Lower lobe of right lung (tissue), 2 donors: ENCODE results near the gene ST8SIA4. TPM values are rescaled to one million over a fixed set of nuclear protein-coding genes. Genes with fewer than 3 reads are reported as not detected.
A peak's percentile ranks its signal among the peaks of the same experiment; 100 is the strongest.

Experiments
- ATAC-seq, 2 donors: fragments of 200-7000 bp; cut with Tn5 transposase; one replicate each; pipeline ENCODE4 v1.9.1; 2020 to 2022; ENCODE audit warnings: mild to moderate bottlenecking in 2 of 2, moderate library complexity in 2 of 2
- DNase-seq: peaks from one replicate; pipeline ENCODE4 v3.0.0-alpha.2; 2020
- H3K27ac ChIP-seq: fragments of 200-600 bp; one replicate; pipeline ENCODE4 v1.8.0; 2022
- H3K27me3 ChIP-seq: fragments of 200-600 bp; one replicate; pipeline ENCODE4 v1.8.0; 2022; ENCODE audit warnings: low read depth
- H3K36me3 ChIP-seq: fragments of 200-600 bp; one replicate; pipeline ENCODE4 v1.8.0; 2022; ENCODE audit warnings: mild to moderate bottlenecking
- H3K4me1 ChIP-seq: fragments of 200-600 bp; one replicate; pipeline ENCODE4 v1.8.0; 2022
- H3K4me3 ChIP-seq: fragments of 200-600 bp; one replicate; pipeline ENCODE4 v1.8.0; 2022; ENCODE audit warnings: mild to moderate bottlenecking
- H3K9me3 ChIP-seq: fragments of 200-600 bp; one replicate; pipeline ENCODE4 v1.8.0; 2022
- CTCF ChIP-seq: fragments of 200-600 bp; IDR thresholded peaks from one replicate; pipeline ENCODE4 v1.8.0; 2022; ENCODE audit warnings: antibody characterized with exemption, mild to moderate bottlenecking
- intact Hi-C: fragments of 100-400 bp; cut with DNase I; formaldehyde crosslinking; loops from one replicate; pipeline ENCODE4 v1.11.0; 2022
- total RNA-seq: library from RNA; stranded (reverse); fragmentation: NEBNext Ultra II Directional; extraction: Animal tissue kit (Norgen Biotek cat#: 25700); gene quantifications from one replicate; pipeline ENCODE4 v1.2.1, GENCODE V29; 2021
- donor health status: DM: no; HTN: yes; CAD: no; lungs with severe emphysema.

Gene ST8SIA4
- total RNA-seq, 1 donor from 2014 or later = 20.5 TPM

GRCh38 chr5:100899675-100900074 lies 3.4 kb downstream of the ST8SIA4 start:
- Histone ChIP-seq H3K27ac (peak overlapping the region; percentile 86), H3K27me3 (no peaks in the 10 kb centered on the region), H3K4me3 (peak overlapping the region; percentile 73), H3K36me3 (no peaks in the 10 kb centered on the region), H3K4me1 (peaks cover 22% of the 10 kb centered on the region), H3K9me3 (no peaks in the 10 kb centered on the region)
- intact Hi-C loops = no loop called here
- ATAC-seq (no peak), DNase-seq (no peak)
- TF ChIP-seq CTCF = no peak

- Histone ChIP-seq H3K4me1 (peaks cover 22% of the 10 kb centered on the region), H3K27me3 (no peaks in the 10 kb centered on the region), H3K36me3 (no peaks in the 10 kb centered on the region), H3K4me3 (no peak overlapping the region), H3K27ac (no peak overlapping the region), H3K9me3 (no peaks in the 10 kb centered on the region)
- no peak for TF ChIP-seq CTCF
- ATAC-seq = no peak
- DNase-seq = no peak
- intact Hi-C loops = no loop called here
Observed at GRCh38 chr5:100898504-100899346, 4.4 kb downstream of the ST8SIA4 start.

- Histone ChIP-seq H3K9me3 (no peaks in the 10 kb centered on the region), H3K27ac (no peak overlapping the region), H3K27me3 (no peaks in the 10 kb centered on the region), H3K4me1 (peaks cover 26% of the 10 kb centered on the region), H3K36me3 (no peaks in the 10 kb centered on the region), H3K4me3 (no peak overlapping the region)
- no peak for ATAC-seq
- intact Hi-C loops = no loop called here
- TF ChIP-seq CTCF = no peak
- DNase-seq = no peak
Observed at GRCh38 chr5:100896054-100896453, 7.0 kb downstream of the ST8SIA4 start.

GRCh38 chr5:100890461-100891008 lies 12.5 kb downstream of the ST8SIA4 start:
- Histone ChIP-seq H3K4me1 (peaks cover 18% of the 10 kb centered on the region), H3K27ac (peak overlapping the region; percentile 71), H3K9me3 (no peaks in the 10 kb centered on the region), H3K4me3 (peak overlapping the region; percentile 33), H3K27me3 (no peaks in the 10 kb centered on the region), H3K36me3 (no peaks in the 10 kb centered on the region)
- intact Hi-C loops = no loop called here
- no peak for TF ChIP-seq CTCF
- ATAC-seq (peak; percentile 70 to 75), DNase-seq (no peak)

- H3K27ac ChIP-seq = peak overlapping the region; percentile 71
- DNase-seq (no peak), ATAC-seq (no peak)
- peak overlapping the region; percentile 33 for H3K4me3 ChIP-seq
- intact Hi-C loops = no loop called here
- H3K27me3 ChIP-seq = no peaks in the 10 kb centered on the region
- peaks cover 18% of the 10 kb centered on the region for H3K4me1 ChIP-seq
- H3K9me3 ChIP-seq = no peaks in the 10 kb centered on the region
- H3K36me3 ChIP-seq = no peaks in the 10 kb centered on the region
- TF ChIP-seq CTCF = no peak
Observed at GRCh38 chr5:100889896-100890295, 13.2 kb downstream of the ST8SIA4 start.
